B cell (primary cell): ENCODE measurements around the gene TMEM45B.

Source experiments
- CTCF ChIP-seq: fragments of 200-600 bp; IDR thresholded peaks from one replicate; pipeline ENCODE4 v1.8.0; 2022; ENCODE audit warnings: antibody characterized with exemption, mild to moderate bottlenecking
- EZH2 ChIP-seq: IDR thresholded peaks from 2 replicates; pipeline ENCODE4 v1.6.1; 2012; ENCODE audit warnings: borderline replicate concordance, low read depth, mild to moderate bottlenecking, moderate library complexity, low read length; ENCODE audit not compliant: insufficient read depth, poor library complexity, severe bottlenecking

- TF ChIP-seq CTCF: no peak
- no peak for TF ChIP-seq EZH2
Measured at GRCh38 chr11:129905402-129905801, 89.8 kb downstream of the TMEM45B start.
